ENCODE measurements around the gene DUSP8.

DUSP8 gene

DNA sequence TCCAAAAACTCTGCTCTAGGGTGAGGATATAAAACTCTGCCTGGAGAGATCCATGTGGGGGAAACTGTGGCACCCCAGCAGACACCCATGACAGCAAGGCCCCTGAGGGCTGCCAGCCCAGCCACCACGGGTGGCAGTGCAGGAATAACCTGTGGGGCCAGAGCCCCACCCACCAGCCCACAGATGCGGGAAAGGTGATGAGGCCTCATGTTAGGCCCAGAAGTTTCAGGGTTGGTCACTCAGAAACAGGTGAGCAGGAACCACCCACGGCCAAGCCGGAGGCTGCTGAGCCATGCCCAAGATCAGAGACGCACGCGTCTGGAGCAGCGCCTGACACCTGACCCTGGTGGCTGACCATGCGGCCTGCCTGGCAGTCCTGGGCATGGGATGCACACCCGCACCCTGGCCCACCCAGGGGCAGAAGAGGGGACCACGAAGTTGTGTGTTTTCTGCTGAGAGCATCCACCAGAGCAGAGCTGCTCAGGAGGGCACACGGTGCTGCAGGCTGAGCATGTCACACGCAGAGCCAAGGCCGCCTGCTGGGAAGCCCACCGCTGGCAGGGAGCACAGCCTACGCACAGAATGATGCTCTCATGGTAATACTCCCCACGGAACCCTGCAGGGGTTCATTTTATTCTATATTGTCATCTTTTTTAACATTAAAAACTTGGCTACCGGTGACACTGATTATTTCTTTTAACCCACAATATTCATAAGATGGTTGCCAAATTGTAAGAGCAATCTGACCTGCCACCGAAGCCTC is 41.2 kb downstream of the DUSP8 start:
- DNase-seq: no peak

DNA sequence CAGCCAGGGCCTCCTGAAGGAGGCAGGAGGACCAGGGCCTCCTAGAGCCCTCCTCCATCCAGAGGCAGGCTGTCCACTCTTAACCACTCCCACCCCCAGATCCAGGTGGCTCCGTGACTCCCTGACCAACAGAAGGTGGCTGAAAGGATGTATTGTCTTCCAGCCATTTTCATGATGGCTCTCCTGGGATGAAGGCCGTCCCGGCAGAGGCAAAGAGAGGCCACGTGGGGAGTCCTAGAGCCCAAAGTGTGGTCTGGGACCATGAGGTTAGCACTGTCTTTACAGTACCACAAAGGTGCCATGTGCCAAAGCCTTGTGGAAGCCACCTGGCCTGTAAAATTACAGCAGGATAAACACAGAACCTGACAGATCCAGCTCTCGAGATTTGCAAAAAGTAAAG is 42.3 kb downstream of the DUSP8 start:
- DNase-seq: no peak

DNA sequence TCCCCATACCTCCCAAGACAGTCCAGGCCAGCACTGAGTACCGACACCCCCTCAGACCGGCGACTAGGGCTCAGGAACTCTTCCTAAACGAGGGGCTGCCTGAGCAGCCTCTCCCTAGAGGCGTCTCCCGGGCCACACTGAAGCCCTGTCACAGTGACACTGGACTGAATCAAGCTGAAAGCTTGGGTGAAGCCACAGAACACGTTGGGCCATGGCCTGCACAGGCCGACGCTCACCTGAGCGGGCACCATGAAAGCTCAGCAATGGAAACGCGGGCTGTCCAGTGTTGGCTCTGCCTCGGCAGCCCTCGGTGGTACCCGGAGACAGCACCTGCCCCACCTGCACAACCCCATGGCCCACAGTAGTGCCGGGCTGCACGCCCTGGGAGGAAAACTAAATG is 42.8 kb downstream of the DUSP8 start:
- no peak for DNase-seq

DNA sequence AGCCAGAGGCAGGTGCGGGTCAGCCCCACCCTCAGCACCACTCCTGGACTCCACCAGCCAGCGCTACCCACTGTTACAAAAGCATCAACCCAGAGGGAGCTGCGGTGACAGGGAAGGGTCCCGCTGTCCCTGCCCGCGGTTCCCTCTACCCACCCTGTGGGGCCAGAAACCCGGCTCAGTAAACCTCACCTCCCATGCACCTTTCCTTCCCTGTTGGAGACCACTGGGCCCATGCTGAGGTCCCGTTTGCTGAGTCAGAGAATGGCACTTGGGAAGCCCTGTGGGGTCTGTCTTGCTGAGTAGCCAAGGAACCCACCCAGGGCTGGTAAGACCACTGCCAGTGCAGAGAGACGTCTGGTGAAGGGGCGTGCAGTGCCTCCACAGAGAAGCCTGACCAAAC is 43.4 kb downstream of the DUSP8 start:
- DNase-seq: no peak

DNA sequence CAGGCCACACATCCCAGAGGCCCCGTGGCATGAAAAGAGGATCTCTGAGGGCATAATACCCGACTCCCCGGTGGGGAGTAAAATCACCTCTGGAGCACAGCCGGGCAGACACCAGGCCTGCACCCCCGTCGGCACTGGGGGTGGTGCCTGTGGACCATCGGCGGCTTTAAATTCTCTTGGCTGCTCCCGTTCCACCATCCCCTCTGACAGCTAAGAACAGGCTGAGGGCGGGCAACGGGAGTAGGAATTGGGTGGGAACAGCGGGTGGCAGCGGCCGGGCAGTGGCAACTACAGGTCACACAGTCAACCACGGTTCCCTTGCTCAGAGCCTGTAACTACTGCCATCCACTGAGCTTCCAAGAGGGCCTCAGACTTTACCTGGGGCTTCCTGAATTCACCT is 45.3 kb downstream of the DUSP8 start:
- no peak for DNase-seq

DNA sequence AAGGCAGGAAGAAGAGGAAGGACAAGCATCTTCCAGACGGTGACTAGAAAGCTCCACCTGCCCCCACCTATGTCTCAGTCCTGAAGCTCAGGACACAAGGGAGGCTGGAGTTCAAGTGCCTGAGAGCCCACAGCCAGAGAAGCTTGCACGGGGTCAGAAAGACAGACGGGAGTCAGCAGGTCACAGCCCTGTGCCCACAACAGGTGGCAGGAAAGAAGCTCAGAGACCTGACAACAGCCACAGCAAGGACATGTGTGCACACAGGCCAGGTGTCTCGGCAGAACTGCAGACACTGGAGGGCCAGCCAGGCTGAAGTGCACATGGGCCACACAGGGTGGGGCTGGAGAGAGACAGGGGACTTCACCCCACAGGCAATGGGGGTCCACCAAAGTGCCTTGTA is 48.3 kb downstream of the DUSP8 start:
- no peak for DNase-seq

DNA sequence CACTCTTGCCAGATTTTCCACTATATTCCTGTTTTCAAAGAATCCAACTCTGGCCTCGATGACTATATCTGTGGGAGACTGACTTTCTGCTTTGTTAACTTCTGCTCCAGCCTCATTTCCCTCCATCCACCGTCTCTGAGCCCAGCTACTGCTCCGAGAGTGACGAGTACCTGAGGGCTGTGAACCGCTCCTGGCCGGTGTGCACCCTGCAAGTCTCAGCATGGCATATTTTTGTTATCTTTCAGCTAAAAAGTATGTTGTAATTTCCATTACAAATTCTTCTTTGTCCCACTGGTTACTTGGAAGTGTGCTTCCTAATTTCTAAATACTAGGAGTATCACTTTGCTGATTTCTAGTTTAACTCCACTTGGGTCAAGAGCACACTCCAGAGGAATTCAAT is 49.0 kb downstream of the DUSP8 start:
- no peak for DNase-seq

DNA sequence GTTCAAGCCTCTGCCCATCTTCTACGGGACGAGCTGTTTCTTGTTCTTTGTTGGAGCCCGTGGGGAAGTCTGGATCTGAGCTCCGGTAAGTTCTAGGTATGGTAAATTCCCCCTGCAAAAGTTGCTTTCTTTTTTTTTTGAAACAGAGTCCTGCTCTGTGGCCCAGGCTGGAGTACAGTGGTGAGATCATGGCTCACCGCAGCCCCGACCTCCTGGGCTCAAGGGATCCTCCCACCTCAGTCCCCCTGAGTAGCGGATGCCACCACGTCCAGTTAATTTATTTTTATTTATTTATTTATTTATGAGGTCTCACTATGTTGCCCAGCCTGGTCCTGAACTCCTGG is 50.0 kb downstream of the DUSP8 start:
- DNase-seq: no peak

DNA sequence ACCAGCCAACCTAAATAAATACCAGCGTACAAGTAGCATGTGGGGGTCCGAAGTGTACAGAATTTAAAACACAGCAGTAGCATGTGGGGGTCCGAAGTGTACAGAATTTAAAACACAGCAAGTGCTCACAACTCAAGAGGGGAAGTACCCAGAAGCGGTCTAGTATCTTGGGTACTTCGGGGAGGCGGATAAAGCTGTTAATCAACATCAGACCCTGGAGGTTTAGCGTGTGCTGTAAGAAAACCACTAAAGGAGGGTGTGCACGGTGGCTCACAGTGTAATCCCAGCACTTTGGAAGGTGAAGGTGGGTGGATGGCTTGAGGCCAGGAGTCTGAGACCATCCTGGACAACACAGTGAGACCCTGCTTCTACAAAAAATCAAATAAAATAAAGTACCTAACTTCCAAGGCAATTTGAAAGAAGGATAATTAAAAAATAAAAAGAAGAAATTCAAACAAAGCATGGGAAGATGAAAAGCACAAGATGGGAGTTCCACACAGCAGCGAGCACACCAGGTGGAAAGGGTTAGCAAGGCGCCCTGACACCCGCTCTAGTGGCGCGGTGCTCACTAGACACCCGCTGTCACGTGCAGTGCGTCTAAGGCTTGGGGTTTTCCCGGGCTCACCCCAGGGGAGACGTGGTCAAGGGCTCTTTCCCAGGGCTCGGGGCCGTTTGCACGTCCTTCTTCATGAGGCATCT is 50.5 kb downstream of the DUSP8 start:
- no peak for DNase-seq

DNA sequence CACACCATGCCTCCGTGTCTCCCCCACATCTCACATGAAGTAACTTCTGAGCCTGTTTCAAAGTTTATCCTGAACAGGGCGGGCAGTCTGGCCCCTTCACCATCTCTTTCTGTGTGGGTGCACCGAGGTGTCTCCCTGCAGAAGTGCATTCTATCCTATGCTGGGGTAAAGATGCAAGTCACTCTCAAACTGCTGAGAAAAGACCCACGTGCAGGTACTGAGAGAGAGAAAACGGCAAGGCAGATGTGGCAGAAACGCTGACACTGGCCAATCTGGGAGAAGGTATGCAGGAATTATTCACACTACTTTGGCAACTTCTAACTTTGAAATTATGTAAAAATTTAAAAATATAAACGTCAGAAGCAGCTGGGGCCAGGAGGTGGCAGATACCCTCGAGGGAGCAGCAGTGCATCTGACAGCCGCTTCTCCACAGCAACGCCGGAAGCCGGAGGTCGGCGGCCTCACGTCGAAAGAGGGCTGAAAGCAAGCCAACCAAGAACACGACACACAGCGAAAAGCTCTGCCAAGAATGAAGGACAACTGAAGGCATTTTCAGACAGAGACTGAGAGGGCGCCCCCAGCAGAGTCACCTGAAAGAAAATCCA is 51.3 kb downstream of the DUSP8 start:
- DNase-seq: no peak

DNA sequence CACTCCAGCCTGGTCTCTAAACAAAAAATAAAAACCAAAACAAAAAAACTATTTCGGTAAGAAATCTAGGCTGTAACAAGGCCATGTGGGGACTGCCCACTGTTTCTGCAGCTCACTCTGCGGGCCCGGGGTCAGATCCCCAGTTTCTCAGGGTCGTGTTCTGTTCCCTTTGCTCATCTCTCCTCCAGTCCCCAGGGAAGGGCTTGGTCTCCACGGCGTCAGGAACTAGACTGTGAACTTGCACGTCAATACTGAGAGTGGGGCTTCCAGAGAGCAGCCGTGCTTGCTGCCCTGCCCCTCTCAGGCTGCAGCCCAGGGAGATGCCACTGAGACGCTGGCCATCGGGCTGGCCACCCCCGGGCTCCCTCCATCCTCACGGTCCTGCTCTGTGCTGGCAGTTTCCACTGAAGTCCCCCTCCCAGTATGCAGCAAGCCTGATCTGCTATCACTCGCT is 51.8 kb downstream of the DUSP8 start:
- DNase-seq: no peak

DNA sequence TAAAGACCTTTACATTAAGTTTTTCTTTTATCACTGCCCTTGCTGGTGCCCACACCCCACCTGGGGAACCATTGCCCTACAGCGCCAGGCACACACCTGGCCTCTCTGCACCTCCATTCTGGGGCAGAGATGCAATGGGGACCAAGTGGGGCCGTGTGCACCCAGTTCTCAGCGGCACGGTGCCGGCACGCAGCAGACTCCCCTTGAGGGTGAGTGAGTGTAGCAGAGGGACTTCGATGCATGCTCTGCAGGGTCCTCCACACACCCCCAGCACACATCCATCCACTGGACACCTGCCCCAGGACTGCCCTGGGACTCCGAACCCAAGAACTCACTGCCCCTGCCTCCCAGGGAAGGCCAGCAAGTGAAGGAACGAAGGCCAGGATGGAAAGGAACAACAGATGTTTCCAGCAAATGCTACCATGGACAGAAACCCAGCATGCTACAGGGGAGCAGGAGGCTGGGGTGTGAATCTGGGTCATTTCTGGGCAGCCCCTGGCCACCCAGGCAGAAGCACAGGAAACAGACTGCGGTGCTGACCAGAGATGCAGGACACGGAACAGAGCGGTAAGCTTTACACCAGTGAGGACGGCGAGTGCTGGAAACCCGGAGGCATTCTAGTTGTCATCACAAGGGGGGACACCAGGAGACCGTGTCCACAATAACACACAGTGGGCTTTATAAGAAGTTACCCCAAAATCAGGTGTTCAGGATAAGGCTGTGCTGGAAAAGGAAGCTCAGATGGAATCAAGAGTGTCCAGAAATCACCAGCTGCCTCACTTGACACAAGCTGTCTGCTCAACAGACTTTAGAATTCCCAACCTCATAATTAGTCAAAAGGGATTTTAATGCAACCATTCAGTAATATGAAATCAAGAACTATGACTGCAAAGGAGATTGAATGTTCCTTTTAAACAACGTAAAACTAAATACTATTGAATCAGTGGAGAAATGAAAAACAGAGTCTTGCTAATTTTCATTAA is 52.8 kb downstream of the DUSP8 start:
- DNase-seq: no peak

DNA sequence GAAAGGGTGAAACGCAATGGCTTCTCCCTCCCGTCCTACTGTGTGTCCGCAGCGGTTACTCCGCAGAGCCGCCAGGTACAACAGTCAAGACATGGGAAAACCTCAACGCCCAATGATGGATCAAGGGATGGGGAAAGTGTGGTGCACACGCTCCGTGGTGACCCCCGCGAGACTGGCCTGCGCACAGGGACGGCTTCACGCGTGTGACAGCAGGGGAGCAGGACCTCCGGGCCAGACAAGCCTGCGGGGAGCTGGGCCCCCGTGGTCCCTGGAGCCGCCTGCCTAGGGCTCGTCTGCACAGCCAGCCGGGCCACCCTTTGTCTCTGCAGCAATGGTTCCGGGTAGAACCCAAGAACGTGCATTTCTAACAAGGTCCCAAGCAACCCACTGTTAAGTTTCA is 53.8 kb downstream of the DUSP8 start:
- DNase-seq: no peak

DNA sequence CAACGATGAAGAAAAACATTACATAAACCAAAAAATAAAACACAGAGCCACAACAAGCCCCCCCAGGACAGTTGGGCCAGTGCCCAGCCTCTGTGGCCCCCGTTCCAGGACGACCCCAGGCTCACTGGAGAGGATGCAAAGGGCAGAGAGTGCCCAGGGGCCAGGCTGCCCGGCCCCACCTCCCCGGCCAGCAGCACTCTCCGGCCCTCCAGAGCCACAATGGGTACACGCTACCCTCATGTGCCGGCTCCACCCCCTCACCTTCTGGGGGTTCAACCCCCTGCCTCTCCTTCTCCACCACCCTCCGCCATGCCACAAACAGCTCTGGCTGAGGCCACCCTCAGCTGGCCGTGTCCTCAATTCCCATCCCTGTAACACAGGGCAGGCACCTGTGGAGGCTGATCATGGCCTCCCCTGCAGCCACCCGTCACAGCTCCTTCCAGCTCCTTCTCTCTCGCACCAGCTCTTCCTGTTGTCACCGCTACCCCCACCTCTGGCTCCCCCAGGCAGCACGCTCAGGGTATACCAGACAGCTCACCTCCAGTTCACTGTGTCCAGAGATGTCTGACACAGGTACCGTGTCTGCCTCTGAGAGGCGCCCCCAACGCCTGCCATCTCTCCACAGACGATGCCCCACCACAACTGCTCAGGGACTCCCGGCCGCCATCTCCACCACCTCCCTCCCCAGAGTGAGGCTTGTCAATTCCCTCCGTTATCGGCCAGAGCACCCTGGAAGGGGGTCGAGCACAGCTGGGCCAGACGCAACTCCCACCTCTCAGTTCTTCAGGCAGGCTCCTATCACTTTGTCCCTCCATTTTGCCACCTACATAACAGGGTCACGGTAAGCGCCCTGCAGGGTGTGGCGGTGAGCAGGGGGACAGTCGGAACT is 54.7 kb downstream of the DUSP8 start:
- no peak for DNase-seq

DNA sequence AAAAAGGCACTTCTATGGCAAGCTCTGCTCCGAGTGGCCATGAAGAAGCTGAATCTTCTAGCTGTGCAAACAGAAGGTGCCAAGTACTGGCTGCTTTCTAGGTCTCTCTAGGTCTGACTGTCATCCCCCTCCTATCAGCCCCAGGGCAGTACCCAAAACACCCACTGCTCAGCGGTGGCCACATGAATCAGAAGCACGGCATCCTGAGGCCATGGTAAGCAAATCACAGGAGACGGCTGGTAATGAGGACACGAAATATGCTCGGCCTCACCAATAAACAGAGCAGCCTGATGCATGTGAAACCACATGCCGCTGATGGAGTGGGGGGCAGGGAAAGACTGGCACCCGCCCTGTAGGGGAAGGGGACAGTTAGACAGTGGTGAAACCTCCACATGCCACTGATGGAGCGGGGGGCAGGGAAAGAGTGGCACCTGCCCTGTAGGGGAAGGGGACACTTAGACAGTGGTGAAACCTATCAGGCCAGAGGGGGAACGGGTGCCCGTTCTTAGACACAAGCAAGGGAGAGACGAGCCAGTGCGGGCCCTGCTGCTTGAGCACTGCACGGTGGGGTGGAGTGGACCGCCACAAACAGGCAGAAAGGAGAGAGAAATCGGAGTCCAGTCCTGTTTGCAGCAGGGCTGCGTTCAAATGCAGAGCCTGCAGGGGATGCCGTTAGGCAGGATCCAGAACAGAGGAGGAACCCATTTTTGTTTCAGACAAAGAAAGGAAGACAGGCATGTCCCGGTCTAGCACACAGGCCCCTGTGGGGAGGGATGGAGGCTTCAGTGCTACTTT is 55.6 kb downstream of the DUSP8 start:
- no peak for DNase-seq

DNA sequence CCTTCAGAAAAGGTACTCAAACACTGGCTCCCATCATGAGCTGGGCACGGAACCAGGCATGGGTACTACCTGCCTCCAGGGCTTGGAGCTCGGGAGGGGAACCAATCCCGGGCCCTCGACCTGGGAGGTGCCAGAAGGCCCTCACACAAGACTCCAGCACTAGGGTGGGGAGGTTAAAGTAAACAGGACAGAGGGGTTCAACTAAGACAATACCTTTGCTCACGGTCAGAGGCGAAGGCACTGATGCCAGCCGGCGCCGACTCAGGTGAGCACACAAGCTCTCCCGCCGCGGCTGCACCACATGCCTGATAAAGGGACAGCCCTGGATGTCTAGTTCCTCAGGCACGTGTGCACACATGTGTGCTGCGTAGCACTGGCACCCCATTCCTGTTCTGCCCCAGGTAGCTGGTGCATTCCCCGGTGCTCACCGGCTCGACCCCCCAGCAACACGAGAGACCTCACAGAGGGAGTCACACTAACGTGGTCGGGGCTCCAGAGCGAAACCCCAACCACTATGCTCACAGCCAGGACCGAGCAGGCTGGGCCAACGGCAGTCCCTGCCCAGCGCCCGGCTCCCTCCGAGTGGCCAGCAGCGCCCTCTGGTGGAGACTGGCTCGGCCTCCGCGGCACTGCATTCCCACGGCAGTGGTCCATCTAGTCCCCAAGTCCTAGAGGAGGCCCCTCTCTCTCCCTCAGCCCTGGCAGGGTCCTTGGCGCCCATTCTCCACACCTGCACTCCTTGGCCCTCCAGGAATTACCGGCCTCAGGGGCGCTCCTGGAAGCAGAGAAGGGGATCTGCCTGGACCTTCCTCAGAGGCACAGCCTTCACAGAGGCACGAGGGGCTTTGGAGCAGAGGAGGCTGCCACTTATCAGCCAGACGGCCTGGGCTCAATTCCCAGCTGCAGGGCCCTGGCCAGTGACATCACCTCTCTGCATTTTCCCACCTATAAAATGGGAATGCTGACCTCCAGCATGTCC is 56.7 kb downstream of the DUSP8 start:
- peak; percentile 48 for DNase-seq

DNA sequence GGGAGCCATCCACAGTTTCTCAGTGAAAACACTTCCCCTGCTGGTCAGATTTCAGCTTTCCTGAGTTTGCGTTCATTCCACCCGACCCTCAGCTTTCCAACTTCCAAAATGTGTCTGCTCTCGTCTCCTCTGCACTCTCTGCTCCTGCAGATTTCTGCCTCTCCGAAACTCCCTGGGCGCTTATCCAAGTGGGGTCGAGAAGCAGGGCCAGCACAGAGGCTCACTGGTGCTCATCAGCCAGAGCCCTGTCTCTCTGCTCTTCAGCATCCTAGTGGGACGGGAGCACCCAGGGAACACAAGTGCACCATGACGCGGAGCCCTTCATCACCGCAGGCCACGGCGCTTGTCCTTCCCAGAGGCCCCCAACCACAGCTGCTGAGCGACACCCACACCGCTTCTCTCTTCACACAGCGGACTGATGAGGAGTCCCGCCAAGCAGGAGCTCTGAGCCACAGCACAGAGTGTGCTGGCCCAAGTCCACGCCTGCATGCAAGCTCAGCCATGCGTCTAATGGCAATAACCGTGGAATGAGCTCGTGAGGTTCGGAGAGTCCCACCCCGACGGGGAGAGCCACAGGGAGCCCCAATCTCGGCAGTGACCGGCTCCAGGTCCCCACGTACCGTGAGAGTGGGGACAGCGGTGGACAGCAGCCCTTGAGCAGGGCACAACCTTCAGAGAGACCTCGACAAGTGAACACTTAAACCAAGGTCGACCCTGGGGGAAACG is 57.6 kb downstream of the DUSP8 start:
- no peak for DNase-seq

DNA sequence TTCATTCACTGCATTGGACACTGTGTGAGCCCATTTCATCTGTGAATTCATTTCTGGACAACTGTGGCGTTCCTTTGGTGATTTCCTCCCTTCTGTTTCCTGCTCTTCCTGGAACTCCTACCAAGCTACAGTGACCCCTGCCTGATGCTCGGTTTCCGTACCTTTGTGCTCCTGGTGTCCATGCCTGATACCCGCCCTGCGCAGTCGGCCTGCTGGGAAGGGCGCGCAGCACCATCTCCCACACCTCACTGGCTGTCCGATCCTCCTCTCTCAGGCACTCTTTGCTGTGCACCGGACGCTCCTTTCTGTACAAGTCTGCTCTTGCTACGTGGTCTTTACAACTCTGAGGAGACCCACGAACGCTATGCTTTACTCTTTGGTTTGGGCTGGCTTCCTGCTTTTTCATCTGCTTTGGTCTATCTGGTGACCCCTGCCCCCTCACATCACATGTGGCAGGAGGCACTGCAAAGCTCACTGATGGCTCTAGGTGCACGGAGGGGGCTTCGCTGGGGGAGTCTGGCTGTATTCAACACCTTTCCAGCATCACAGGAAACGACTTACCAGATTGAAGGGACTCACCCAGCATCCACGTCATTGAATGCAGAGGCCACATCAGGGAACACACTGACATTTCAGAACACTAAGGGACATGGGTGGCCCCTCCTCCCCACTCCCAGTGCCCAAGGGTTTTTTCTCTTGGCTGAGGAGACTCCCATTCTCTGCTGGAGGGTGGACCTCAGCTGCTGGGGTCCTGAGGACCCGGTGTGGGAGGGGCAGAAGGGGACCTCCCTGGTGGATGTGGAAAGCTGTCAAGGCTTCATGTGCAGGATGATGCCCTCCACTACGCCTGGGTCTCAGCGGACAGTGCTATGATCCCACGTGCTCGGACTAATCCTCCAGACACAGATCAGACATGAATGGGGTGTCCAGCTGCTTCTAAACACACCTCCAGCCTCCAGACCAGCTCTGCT is 58.5 kb downstream of the DUSP8 start:
- DNase-seq: no peak

Measured in activated effector memory CD4-positive, alpha-beta T cell treated with Interleukin-2 at 50 U/mL for 16 hours (primary cell).